ENCODE measurements around the gene ADGRL2.

The ADGRL2 gene

DNA sequence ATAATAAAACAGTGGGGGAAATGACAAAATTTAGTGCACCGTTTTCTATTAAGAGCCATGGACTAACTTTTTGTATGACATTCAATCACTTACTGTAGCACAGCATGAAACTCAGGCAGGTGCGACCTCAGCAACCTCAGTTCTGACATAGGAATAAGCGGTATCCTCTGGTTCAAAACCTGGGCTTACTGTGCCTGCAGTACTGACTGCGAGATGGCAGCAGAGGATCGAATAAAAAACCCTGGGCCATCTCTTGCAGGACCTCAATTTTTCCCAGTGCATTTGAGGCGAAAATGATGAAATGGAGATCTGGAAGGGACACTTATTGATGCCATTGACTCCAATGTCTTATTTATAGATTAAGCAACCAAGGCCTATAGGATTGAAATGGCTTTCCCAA lies 214.7 kb downstream of the ADGRL2 start (continued):
- TF ChIP-seq ZNF514 (tag by site-specific recombination; IDR thresholded peaks at IDR 0.05) (no peak), ZNF530 (tag by site-specific recombination; IDR thresholded peaks at IDR 0.05; ENCODE audit: low read depth) (no peak), MEIS1 (CRISPR knock-in tag; IDR thresholded peaks at IDR 0.05; ENCODE audit: borderline replicate concordance) (no peak), ZNF10 (tag by site-specific recombination; IDR thresholded peaks at IDR 0.05) (no peak), GFI1B (tag by site-specific recombination; IDR thresholded peaks at IDR 0.05) (no peak), ZNF626 (tag by site-specific recombination; IDR thresholded peaks at IDR 0.05) (no peak), ZIC2 (tag by site-specific recombination; IDR thresholded peaks at IDR 0.05) (no peak)
- TF ChIP-seq, protein P1, sequence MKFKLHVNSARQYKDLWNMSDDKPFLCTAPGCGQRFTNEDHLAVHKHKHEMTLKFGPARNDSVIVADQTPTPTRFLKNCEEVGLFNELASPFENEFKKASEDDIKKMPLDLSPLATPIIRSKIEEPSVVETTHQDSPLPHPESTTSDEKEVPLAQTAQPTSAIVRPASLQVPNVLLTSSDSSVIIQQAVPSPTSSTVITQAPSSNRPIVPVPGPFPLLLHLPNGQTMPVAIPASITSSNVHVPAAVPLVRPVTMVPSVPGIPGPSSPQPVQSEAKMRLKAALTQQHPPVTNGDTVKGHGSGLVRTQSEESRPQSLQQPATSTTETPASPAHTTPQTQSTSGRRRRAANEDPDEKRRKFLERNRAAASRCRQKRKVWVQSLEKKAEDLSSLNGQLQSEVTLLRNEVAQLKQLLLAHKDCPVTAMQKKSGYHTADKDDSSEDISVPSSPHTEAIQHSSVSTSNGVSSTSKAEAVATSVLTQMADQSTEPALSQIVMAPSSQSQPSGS (tag by site-specific recombination; IDR thresholded peaks at IDR 0.05; ENCODE audit: low read depth) = no peak

GRCh38 chr1:82018319-82018718 lies 217.6 kb downstream of the ADGRL2 start:
- CTCF ChIA-PET = no interaction called here
- Histone ChIP-seq H3K27ac (ENCODE audit: extremely low read depth, low read depth, low read length) (no peak overlapping the region), H3K36me3 (ENCODE audit: control insufficient read depth in 2 of 2, insufficient read depth in 1 of 2, low read length in 2 of 2) (no peaks in the 10 kb centered on the region), H3K4me3 (ENCODE audit: low read depth, low read length) (no peak overlapping the region), H3K4me1 (ENCODE audit: control insufficient read depth, insufficient read depth, low read length) (no peaks in the 10 kb centered on the region), H3K9me3 (ENCODE audit: control insufficient read depth, insufficient read depth, low read depth, low read length) (no peaks in the 10 kb centered on the region)
- POLR2A ChIA-PET = no interaction called here
- TF ChIP-seq KLF7 (tag by site-specific recombination; IDR thresholded peaks at IDR 0.05; ENCODE audit: borderline replicate concordance) (no peak), ZNF658 (tag by site-specific recombination; IDR thresholded peaks at IDR 0.05) (no peak), ZNF223 (tag by site-specific recombination; IDR thresholded peaks at IDR 0.05) (no peak), ZNF518A (tag by site-specific recombination; conservative IDR thresholded peaks at IDR 0.05; ENCODE audit: low read depth) (no peak), ZNF184 (tag by site-specific recombination; IDR thresholded peaks at IDR 0.05) (no peak), ZNF324 (tag by site-specific recombination; IDR thresholded peaks at IDR 0.05) (no peak), YY2 (tag by site-specific recombination; IDR thresholded peaks at IDR 0.05) (no peak), ZNF830 (tag by site-specific recombination; IDR thresholded peaks at IDR 0.05; ENCODE audit: low read depth) (no peak), ZNF280C (tag by site-specific recombination; IDR thresholded peaks at IDR 0.05) (no peak), PRDM4 (tag by site-specific recombination; IDR thresholded peaks at IDR 0.05) (no peak)
- TF ChIP-seq, protein P2, sequence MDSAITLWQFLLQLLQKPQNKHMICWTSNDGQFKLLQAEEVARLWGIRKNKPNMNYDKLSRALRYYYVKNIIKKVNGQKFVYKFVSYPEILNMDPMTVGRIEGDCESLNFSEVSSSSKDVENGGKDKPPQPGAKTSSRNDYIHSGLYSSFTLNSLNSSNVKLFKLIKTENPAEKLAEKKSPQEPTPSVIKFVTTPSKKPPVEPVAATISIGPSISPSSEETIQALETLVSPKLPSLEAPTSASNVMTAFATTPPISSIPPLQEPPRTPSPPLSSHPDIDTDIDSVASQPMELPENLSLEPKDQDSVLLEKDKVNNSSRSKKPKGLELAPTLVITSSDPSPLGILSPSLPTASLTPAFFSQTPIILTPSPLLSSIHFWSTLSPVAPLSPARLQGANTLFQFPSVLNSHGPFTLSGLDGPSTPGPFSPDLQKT (IDR thresholded peaks at IDR 0.05; ENCODE audit: borderline replicate concordance, low read depth, low read length) = no peak
- TF ChIP-seq, protein P3, sequence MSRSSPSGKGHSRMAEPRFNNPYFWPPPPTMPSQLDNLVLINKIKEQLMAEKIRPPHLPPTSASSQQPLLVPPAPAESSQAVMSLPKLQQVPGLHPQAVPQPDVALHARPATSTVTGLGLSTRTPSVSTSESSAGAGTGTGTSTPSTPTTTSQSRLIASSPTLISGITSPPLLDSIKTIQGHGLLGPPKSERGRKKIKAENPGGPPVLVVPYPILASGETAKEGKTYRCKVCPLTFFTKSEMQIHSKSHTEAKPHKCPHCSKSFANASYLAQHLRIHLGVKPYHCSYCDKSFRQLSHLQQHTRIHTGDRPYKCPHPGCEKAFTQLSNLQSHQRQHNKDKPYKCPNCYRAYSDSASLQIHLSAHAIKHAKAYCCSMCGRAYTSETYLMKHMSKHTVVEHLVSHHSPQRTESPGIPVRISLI (tag by site-specific recombination; IDR thresholded peaks at IDR 0.05) = no peak
- TF ChIP-seq, protein P4, sequence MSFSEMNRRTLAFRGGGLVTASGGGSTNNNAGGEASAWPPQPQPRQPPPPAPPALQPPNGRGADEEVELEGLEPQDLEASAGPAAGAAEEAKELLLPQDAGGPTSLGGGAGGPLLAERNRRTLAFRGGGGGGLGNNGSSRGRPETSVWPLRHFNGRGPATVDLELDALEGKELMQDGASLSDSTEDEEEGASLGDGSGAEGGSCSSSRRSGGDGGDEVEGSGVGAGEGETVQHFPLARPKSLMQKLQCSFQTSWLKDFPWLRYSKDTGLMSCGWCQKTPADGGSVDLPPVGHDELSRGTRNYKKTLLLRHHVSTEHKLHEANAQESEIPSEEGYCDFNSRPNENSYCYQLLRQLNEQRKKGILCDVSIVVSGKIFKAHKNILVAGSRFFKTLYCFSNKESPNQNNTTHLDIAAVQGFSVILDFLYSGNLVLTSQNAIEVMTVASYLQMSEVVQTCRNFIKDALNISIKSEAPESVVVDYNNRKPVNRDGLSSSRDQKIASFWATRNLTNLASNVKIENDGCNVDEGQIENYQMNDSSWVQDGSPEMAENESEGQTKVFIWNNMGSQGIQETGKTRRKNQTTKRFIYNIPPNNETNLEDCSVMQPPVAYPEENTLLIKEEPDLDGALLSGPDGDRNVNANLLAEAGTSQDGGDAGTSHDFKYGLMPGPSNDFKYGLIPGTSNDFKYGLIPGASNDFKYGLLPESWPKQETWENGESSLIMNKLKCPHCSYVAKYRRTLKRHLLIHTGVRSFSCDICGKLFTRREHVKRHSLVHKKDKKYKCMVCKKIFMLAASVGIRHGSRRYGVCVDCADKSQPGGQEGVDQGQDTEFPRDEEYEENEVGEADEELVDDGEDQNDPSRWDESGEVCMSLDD (tag by site-specific recombination; IDR thresholded peaks at IDR 0.05) = no peak
